Astrocyte (in vitro differentiated cells and primary cell): ENCODE measurements around the gene PRSS23.

Source experiments
- CTCF ChIP-seq: IDR thresholded peaks from 2 replicates; pipeline ENCODE4 v1.5.1; 2011; ENCODE audit warnings: low read depth, mild to moderate bottlenecking, inconsistent platforms, low read length, moderate library complexity; ENCODE audit not compliant: insufficient read depth
- EZH2 ChIP-seq: IDR thresholded peaks from 2 replicates; pipeline ENCODE4 v1.6.1; 2012; ENCODE audit warnings: mild to moderate bottlenecking, low read length, inconsistent platforms; ENCODE audit not compliant: insufficient read depth

DNA sequence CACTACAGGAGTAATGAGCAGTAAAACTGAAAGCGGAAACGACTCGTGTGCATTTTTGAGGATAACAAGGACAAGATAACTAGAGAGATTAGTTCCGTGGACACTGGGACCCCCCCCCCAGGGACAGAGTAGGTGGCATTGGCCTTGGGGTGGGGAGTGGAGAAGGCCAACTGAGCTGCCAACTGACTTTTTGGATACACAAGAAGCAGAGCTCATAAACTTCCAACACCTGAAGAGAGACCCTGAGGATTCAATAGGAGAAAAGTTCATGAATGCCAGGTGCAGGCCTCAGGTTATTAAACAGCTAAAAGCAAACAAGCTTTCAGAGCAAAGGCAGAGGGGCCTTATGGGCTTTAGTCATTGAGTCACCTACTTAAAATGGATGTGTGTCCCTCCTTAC is 17.6 kb upstream of the PRSS23 start:
- TF ChIP-seq CTCF (no peak), EZH2 (no peak)
